NCI-H1694 (cell line): ENCODE data around the gene RAB35.

Experiments used
- DNase-seq: peaks from one replicate; lab custom pipeline; 2025; lab: John Stamatoyannopoulos, UW

Gene RAB35

GRCh38 chr12:120086801-120087621 is 29.5 kb downstream of the RAB35 start:
- DNase-seq = peak; percentile 95

- no peak for DNase-seq
Measured at GRCh38 chr12:120085920-120086645, 30.5 kb downstream of the RAB35 start.

- no peak for DNase-seq
Measured at GRCh38 chr12:120081641-120082040, 34.9 kb downstream of the RAB35 start.

GRCh38 chr12:120079411-120080400 is 36.8 kb downstream of the RAB35 start:
- no peak for DNase-seq

GRCh38 chr12:120078868-120079267 is 37.7 kb downstream of the RAB35 start:
- DNase-seq = no peak

GRCh38 chr12:120077260-120077659 is 39.3 kb downstream of the RAB35 start:
- DNase-seq = no peak

GRCh38 chr12:120076651-120077050 is 39.9 kb downstream of the RAB35 start:
- no peak for DNase-seq

GRCh38 chr12:120075034-120075616 is 41.4 kb downstream of the RAB35 start:
- no peak for DNase-seq

- no peak for DNase-seq
Measured at GRCh38 chr12:120072472-120073249, 43.9 kb downstream of the RAB35 start.

GRCh38 chr12:120071493-120072020 is 45.0 kb downstream of the RAB35 start:
- DNase-seq = no peak

- no peak for DNase-seq
Measured at GRCh38 chr12:120069278-120069677, 47.3 kb downstream of the RAB35 start.

GRCh38 chr12:120067901-120068300 is 48.7 kb downstream of the RAB35 start:
- DNase-seq = no peak

GRCh38 chr12:120067084-120067869 is 49.3 kb downstream of the RAB35 start:
- DNase-seq = no peak

GRCh38 chr12:120066341-120066740 is 50.2 kb downstream of the RAB35 start:
- DNase-seq = no peak

- DNase-seq = no peak
Measured at GRCh38 chr12:120065472-120065871, 51.1 kb downstream of the RAB35 start.

GRCh38 chr12:120064054-120064940 is 52.3 kb downstream of the RAB35 start:
- no peak for DNase-seq

GRCh38 chr12:120062976-120063579 is 53.5 kb downstream of the RAB35 start:
- no peak for DNase-seq

- no peak for DNase-seq
Measured at GRCh38 chr12:120061575-120062214, 54.9 kb downstream of the RAB35 start.
